GM19324 (cell line): ENCODE results near the gene ASH1L.
"Not testable (repeated sequence)": the region's sequence is repeated elsewhere in the genome, so short reads cannot be mapped to it uniquely, and the experiment has no call there.

ENCODE experiments used
- ATAC-seq: cut with Tn5 transposase; IDR thresholded peaks from one replicate; pipeline ENCODE4 v1.9.1; 2021; ENCODE audit warnings: mild to moderate bottlenecking, moderate library complexity; ENCODE audit not compliant: unreplicated experiment, low FRiP score

Gene ASH1L

GRCh38 chr1:155563377-155564022 is 897 bp upstream of the ASH1L start:
- ATAC-seq = not testable (repeated sequence)

DNA sequence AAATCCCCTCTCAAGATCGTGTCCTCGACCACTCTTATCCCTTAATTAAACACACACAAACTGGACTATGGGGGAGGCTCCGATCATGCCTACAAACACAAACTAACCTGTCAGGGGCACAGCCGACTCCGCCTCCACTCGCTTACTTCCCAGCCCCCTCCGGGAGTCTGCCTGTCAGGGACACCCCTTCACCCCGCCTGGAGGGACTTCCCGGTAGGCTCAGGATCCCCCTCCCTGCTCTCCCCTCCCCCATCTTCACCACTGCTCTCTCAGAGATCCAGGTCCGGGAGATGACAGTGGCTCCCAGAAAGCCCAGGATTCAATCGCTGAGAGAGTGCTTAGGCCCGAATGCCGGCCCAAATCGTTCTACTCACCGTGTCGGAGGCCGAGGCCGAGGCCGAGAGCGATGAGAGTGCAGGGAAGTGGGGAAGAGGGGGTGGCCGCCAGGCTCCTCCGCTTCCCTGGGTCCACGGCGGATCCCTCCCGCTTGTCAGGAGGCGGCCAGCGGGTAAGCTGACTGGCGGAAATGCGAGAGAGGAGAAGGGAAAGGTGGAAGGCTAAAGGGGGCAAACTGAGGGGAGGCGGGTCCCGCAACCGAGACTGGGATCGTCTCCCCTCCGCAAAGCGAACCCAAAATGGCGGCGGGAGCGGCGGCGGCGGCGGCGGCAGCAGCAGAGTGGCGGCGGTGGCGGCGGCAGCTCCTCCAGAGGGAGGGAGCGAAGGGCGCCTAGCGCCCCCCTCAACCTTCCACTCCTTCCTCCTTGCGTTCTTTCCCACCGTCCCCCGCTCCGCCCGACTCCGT is 623 bp downstream of the ASH1L start:
- ATAC-seq = peak; percentile 31

GRCh38 chr1:155555915-155556314 is 6.7 kb downstream of the ASH1L start:
- ATAC-seq = no peak

- ATAC-seq = no peak
These were observed 9.3 kb downstream of the ASH1L start for GRCh38 chr1:155553349-155553748.

DNA sequence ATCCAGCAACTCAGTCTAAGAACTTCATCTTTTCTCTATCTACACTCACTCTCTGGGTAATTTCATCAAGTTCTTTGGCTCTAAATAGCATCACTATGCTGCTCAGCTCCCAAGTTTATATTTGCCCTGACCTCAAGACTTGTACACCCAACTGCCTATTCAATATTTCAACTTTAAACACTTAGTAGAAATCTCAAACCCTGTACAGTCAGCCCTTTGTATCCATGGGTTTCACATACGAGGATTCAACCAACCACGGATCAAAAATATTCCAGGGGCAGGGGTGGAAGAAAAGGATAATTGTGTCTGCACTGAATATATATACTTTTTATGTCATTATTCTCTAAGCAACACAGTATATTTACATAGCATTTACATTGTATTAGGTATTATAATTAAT is 13.9 kb downstream of the ASH1L start:
- ATAC-seq = no peak

DNA sequence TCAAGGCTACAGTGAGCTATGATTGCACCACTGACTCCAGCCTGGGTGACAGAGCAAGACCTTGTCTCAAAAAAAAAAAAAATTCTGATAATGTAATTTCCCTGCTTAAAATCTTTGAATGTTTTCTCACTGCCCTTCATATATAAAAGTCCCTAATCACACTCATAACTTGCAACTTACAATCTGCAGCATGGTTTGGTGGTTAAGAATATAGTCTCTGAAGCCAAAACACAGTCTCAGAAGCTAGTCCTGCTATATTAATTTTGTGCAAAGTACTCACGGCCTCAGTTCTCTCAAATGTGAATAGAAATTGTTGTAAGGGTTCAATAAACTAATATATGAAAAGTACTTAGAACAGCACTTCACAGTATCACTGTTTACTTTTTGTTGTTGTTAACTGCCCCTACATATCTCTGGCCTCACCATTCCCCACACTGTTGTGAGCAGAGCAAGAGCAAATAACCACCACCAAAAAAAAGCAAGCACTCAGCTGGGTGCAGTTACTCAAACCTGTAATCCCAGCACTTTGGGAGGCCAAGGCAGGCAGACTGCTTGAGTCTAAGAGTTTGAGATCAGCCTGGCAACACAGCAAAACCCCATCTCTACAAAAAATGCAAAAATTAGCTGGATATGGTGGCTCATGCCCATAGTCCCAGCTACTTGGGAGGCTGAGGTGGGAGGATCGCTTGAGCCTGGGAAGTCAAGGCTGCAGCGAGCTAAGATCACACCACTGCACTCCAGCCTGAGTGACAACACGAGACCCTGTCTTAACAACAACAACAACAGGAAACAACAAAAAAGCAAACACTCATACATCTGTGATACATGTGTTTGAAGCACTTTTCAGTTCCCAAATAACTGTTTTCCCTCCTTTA is 22.4 kb downstream of the ASH1L start:
- ATAC-seq = no peak

GRCh38 chr1:155537193-155537592 is 25.4 kb downstream of the ASH1L start:
- ATAC-seq = no peak

- no peak for ATAC-seq
These were observed 31.0 kb downstream of the ASH1L start for GRCh38 chr1:155531624-155532023.

- peak; percentile 53 for ATAC-seq
These were observed 32.7 kb downstream of the ASH1L start for GRCh38 chr1:155529929-155530328.

GRCh38 chr1:155529109-155529508 is 33.5 kb downstream of the ASH1L start:
- peak; percentile 27 for ATAC-seq

DNA sequence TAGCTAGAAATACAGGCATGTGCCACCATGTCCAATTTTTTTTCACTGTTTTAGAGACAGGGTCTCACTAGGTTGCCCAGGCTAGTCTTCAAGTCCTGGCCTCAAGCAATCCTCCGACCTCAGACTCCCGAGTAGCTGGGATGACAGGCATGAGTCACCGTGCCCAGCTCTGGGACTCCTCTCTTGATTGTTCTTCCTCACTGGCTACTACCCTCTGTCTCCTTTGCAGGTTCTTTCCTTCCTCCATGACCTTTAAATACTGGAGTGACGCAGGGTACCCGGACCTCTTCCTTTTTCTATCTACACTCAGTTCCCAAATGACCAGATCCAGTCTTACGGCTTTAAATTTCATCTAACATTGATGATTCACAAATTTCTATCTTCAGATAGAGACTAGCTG is 34.9 kb downstream of the ASH1L start:
- ATAC-seq = no peak

GRCh38 chr1:155526356-155526755 is 36.2 kb downstream of the ASH1L start:
- ATAC-seq = no peak

GRCh38 chr1:155522069-155522468 is 40.5 kb downstream of the ASH1L start:
- ATAC-seq = no peak

DNA sequence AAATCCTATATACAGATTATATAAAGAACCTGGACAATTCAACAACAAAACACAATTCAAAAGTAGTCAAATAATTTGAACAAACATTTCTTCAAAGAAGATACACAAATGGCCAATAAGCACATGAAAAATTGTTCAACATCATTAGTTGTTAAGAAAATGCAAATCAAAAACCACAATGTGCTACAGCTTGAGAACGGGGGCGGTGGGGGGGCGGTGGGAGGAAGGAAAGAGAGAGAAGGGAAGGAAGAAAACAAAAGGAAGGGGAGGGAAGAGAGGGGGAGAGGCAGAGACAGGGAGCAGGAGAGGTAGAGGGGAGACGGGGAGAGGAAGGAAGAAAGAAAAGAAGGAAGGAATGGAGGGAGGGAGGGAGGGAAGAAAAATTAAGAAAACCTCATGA is 44.1 kb downstream of the ASH1L start:
- ATAC-seq = no peak

GRCh38 chr1:155514582-155515187 is 47.9 kb downstream of the ASH1L start:
- no peak for ATAC-seq

- no peak for ATAC-seq
These were observed 49.2 kb downstream of the ASH1L start for GRCh38 chr1:155513300-155513916.

DNA sequence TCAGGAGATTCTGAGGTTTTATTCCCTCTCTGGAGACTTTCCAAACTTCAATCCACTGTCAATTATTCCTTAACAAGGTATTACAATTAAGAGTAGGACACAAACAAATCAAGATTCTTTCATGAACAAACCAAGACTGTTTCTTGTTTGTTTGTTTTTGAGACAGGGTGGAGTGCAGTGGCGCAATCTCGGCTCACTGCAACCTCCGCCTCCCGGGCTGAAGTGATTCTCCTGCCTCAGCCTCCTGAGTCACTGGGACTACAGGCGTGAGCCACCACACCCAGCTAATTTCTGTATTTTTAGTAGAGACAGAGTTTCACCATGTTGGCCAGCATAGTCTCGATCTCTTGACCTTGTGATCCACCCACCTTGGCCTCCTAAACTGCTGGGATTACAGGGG is 51.2 kb downstream of the ASH1L start:
- not testable (repeated sequence) for ATAC-seq

DNA sequence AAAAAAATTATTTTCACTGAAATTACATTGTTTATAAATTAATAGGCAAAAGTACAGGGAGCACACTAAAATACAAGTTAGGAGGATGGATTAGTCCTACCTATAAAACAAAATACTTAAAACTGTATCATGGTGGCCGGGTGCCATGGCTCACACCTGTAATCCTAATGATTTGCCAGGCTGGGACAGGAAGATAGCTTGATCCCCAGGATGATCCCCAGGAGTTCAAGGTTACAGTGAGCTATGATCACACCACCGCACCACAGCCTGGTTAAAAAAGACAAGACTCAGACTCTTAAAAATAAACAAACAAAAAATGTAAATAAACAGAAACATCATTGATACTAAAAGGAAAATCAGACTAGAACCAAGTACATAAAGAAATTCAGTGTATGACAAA is 53.5 kb downstream of the ASH1L start:
- no peak for ATAC-seq

DNA sequence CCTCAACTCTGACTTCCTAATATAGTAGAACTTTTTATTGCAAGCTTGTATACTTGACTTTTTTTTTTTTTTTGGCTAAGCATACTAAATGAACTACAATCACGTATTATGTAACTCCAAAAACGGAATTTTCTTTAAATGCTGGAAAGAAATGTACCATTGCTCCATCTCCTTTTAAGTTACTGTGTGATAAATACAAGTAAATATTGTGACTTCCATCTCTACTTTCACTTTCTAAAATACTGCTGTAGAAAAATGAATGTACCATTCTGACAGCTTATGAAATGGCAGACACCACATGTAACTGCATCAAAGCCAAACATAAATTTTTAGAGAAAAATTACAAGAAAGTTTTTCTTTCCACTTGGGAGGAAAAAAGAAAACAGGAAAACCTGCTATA is 54.7 kb downstream of the ASH1L start:
- no peak for ATAC-seq

DNA sequence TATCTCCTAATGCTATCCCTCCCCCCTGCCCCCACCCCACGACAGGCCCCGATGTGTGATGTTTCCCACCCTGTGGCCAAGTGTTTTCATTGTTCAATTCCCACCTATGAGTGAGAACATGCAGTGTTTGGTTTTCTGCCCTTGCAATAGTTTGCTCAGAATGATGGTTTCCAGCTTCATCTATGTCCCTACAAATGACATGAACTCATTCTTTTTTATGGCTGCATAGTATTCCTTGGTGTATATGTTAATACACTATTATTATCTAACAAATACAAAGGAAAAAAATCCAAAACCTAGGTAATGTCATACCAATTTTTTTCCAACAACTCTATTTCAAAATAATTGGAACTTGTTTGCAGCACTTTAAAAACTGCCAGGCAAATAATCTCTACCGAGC is 56.6 kb downstream of the ASH1L start:
- ATAC-seq = not testable (repeated sequence)
